ENCODE measurements around the gene INHBE.

GRCh38 chr12:57472391-57472790 lies 17.3 kb downstream of the INHBE start:
- no peak for TF ChIP-seq CTCF (IDR thresholded peaks at IDR 0.05)
- TF ChIP-seq POLR2A (IDR thresholded peaks at IDR 0.05): no peak

All from stomach (tissue), 4 donors.